ENCODE measurements around the gene UTS2R.
"Not testable (repeated sequence)": the region's sequence is repeated elsewhere in the genome, so short reads cannot be mapped to it uniquely, and the experiment has no call there.

UTS2R gene

GRCh38 chr17:82408938-82409318, 37.4 kb downstream of the UTS2R start:
- no peak for DNase-seq (ENCODE audit: low read depth)

GRCh38 chr17:82410014-82410716, 38.6 kb downstream of the UTS2R start:
- DNase-seq (ENCODE audit: low read depth) = no peak

- no peak for DNase-seq (ENCODE audit: low read depth)
Measured at GRCh38 chr17:82411396-82412053, 40.0 kb downstream of the UTS2R start.

GRCh38 chr17:82412081-82412480, 40.5 kb downstream of the UTS2R start:
- DNase-seq (ENCODE audit: low read depth) = not testable (repeated sequence)

- DNase-seq (ENCODE audit: low read depth) = no peak
Measured at GRCh38 chr17:82412535-82413520, 41.3 kb downstream of the UTS2R start.

GRCh38 chr17:82414548-82415281, 43.1 kb downstream of the UTS2R start:
- DNase-seq (ENCODE audit: low read depth) = peak; percentile 52

GRCh38 chr17:82415336-82415735, 43.8 kb downstream of the UTS2R start:
- DNase-seq (ENCODE audit: low read depth) = no peak

GRCh38 chr17:82415786-82416185, 44.2 kb downstream of the UTS2R start:
- no peak for DNase-seq (ENCODE audit: low read depth)

GRCh38 chr17:82416264-82416663, 44.7 kb downstream of the UTS2R start:
- no peak for DNase-seq (ENCODE audit: low read depth)

- no peak for DNase-seq (ENCODE audit: low read depth)
Measured at GRCh38 chr17:82416771-82417170, 45.2 kb downstream of the UTS2R start.

GRCh38 chr17:82418001-82418986, 46.7 kb downstream of the UTS2R start, which contains the start of the genes HEXD and OGFOD3:
HEXD (plus strand) TSS chr17:82418347; CDS start chr17:82419800, 1,453 bp downstream.
OGFOD3 (minus strand) TSS chr17:82418586; CDS start chr17:82418485, 101 bp downstream.
- DNase-seq (ENCODE audit: low read depth) = peak; percentile 81

GRCh38 chr17:82419540-82419939, 48.0 kb downstream of the UTS2R start:
- no peak for DNase-seq (ENCODE audit: low read depth)

- DNase-seq (ENCODE audit: low read depth) = peak; percentile 27
Measured at GRCh38 chr17:82424001-82424862, 52.7 kb downstream of the UTS2R start.

- DNase-seq (ENCODE audit: low read depth) = no peak
Measured at GRCh38 chr17:82424863-82425159, 53.2 kb downstream of the UTS2R start.

All from activated T-helper 9 cell treated with anti-CD3 and anti-CD28 coated beads, Interleukin-2, amount 50 U/mL, for 16 hours (primary cell).